ENCODE results near the gene SMAD6.

The SMAD6 gene

DNA sequence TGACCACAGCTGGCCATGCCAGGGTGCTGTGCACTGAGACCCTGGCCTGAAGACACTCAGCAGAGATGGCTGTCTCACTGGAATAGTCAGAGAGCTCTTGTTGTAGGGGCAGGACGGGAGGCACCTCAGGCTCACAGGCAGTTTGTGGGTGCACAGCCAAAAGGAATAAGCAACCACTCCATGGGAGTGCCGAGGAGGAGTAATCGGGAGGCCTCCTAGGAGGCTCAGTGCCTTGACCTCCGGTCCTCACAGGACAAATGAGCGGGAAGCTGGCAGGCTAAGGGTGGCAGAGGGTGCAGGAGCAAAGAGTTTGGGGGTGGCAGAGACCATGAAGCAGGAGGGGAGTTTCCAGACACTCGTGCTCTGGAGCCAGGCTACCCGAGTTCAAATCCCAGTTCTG, 81.7 kb downstream of the SMAD6 start:
- Histone ChIP-seq H3K36me3 (ENCODE audit: insufficient read depth) (no peaks in the 10 kb centered on the region), H4K20me1 (ENCODE audit: insufficient read depth) (no peaks in the 10 kb centered on the region), H3K4me2 (no peak overlapping the region), H3K79me2 (ENCODE audit: insufficient read depth, low read depth) (no peaks in the 10 kb centered on the region), H3K4me1 (ENCODE audit: low read depth, poor library complexity, severe bottlenecking) (no peaks in the 10 kb centered on the region), H2AFZ (ENCODE audit: low read depth) (no peak overlapping the region), H3K27me3 (ENCODE audit: insufficient read depth, low read depth) (no peaks in the 10 kb centered on the region), H3K9ac (no peak overlapping the region), H3K27ac (no peak overlapping the region), H3K4me3 (IDR thresholded peaks at IDR 0.05; ENCODE audit: insufficient read depth, low read depth, low read length) (no peak overlapping the region)
- TF ChIP-seq, protein P1, sequence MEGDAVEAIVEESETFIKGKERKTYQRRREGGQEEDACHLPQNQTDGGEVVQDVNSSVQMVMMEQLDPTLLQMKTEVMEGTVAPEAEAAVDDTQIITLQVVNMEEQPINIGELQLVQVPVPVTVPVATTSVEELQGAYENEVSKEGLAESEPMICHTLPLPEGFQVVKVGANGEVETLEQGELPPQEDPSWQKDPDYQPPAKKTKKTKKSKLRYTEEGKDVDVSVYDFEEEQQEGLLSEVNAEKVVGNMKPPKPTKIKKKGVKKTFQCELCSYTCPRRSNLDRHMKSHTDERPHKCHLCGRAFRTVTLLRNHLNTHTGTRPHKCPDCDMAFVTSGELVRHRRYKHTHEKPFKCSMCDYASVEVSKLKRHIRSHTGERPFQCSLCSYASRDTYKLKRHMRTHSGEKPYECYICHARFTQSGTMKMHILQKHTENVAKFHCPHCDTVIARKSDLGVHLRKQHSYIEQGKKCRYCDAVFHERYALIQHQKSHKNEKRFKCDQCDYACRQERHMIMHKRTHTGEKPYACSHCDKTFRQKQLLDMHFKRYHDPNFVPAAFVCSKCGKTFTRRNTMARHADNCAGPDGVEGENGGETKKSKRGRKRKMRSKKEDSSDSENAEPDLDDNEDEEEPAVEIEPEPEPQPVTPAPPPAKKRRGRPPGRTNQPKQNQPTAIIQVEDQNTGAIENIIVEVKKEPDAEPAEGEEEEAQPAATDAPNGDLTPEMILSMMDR (conservative IDR thresholded peaks at IDR 0.05; ENCODE audit: low read depth, low read length) = no peak

DNA sequence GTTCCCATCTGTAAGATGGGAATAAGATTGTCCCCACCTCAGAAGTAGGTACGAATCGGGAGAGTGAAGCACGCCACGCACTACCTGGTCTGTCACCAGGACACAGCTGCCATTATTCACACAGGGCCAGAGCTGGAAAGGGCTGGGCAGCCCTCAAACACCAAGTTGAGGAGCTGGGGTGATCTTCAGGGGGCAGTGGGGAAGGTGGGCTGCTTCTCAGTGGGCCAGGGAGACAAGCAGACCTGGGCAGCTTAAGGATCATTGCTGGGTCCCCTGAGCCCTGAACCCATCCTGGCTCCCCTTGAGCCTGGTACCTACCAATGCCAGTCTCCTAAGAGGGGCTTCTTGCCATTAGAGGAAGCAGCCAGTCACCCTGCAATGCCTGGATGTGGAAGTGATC, 82.1 kb downstream of the SMAD6 start:
- Histone ChIP-seq H3K27me3 (ENCODE audit: insufficient read depth, low read depth) (no peaks in the 10 kb centered on the region), H3K27ac (no peak overlapping the region), H3K4me3 (IDR thresholded peaks at IDR 0.05; ENCODE audit: insufficient read depth, low read depth, low read length) (no peak overlapping the region), H3K36me3 (ENCODE audit: insufficient read depth) (no peaks in the 10 kb centered on the region), H3K9ac (no peak overlapping the region), H3K4me2 (no peak overlapping the region), H3K79me2 (ENCODE audit: insufficient read depth, low read depth) (no peaks in the 10 kb centered on the region), H4K20me1 (ENCODE audit: insufficient read depth) (no peaks in the 10 kb centered on the region), H3K4me1 (ENCODE audit: low read depth, poor library complexity, severe bottlenecking) (no peaks in the 10 kb centered on the region), H2AFZ (ENCODE audit: low read depth) (no peak overlapping the region)
- TF ChIP-seq, protein P1 (conservative IDR thresholded peaks at IDR 0.05; ENCODE audit: low read depth, low read length) = no peak

DNA sequence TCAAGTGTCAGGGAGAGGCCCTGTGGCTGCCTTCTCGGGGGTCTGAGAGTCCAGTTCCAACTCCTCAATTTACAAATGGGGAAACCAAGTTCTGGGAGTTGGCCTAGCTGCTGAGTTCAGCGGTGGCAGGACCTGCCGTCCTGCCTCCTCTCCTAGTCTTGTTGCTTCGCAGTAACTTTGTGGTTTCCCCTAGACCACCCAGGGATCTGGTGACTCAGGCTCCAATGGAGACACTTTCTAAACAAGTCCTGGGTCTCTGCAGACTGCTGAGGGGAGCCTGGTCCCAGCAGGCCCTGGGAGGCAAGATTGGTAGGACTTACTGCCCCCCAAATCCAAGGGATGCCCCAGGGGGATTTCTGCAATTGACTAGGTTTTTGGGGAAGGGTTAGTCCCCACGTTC, 83.6 kb downstream of the SMAD6 start:
- Histone ChIP-seq H3K79me2 (ENCODE audit: insufficient read depth, low read depth) (no peaks in the 10 kb centered on the region), H3K4me3 (IDR thresholded peaks at IDR 0.05; ENCODE audit: insufficient read depth, low read depth, low read length) (no peak overlapping the region), H3K27me3 (ENCODE audit: insufficient read depth, low read depth) (no peaks in the 10 kb centered on the region), H3K36me3 (ENCODE audit: insufficient read depth) (no peaks in the 10 kb centered on the region), H3K27ac (no peak overlapping the region), H3K4me1 (ENCODE audit: low read depth, poor library complexity, severe bottlenecking) (no peaks in the 10 kb centered on the region), H3K4me2 (no peak overlapping the region), H3K9ac (no peak overlapping the region), H2AFZ (ENCODE audit: low read depth) (no peak overlapping the region), H4K20me1 (ENCODE audit: insufficient read depth) (no peaks in the 10 kb centered on the region)
- TF ChIP-seq, protein P1 (conservative IDR thresholded peaks at IDR 0.05; ENCODE audit: low read depth, low read length) = no peak

- Histone ChIP-seq H3K9ac (no peak overlapping the region), H4K20me1 (ENCODE audit: insufficient read depth) (no peaks in the 10 kb centered on the region), H3K4me2 (no peak overlapping the region), H3K36me3 (ENCODE audit: insufficient read depth) (no peaks in the 10 kb centered on the region), H3K27me3 (ENCODE audit: insufficient read depth, low read depth) (no peaks in the 10 kb centered on the region), H3K4me3 (IDR thresholded peaks at IDR 0.05; ENCODE audit: insufficient read depth, low read depth, low read length) (no peak overlapping the region), H3K79me2 (ENCODE audit: insufficient read depth, low read depth) (no peaks in the 10 kb centered on the region), H3K4me1 (ENCODE audit: low read depth, poor library complexity, severe bottlenecking) (no peaks in the 10 kb centered on the region), H3K27ac (no peak overlapping the region), H2AFZ (ENCODE audit: low read depth) (no peak overlapping the region)
- TF ChIP-seq, protein P1 (conservative IDR thresholded peaks at IDR 0.05; ENCODE audit: low read depth, low read length) = no peak
Measured at GRCh38 chr15:66786222-66786621, 84.2 kb downstream of the SMAD6 start.

All from KMS-11 (cell line).